ENCODE data around the gene LBX1.
"Not testable (repeated sequence)": the region's sequence is repeated elsewhere in the genome, so short reads cannot be mapped to it uniquely, and the experiment has no call there.

LBX1 gene

DNA sequence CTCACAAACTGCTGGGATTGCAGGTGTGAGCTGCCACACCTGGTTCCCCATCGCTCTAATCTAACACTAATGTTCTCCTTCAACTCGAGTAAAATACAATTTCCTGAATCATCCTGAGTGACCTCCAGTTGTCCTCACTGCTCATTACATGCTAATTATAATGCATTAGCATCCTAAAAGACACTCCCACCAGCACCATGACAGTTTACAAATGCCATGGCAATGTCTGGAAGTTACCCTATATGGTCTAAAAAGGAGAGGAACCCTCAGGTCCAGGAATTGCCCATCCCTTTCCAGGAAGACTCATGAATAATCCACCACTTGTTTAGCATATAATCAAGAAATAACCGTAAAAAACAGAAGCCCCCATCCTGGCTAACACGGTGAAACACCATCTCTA lies 26.6 kb downstream of the LBX1 start:
- not testable (repeated sequence) for DNase-seq

DNA sequence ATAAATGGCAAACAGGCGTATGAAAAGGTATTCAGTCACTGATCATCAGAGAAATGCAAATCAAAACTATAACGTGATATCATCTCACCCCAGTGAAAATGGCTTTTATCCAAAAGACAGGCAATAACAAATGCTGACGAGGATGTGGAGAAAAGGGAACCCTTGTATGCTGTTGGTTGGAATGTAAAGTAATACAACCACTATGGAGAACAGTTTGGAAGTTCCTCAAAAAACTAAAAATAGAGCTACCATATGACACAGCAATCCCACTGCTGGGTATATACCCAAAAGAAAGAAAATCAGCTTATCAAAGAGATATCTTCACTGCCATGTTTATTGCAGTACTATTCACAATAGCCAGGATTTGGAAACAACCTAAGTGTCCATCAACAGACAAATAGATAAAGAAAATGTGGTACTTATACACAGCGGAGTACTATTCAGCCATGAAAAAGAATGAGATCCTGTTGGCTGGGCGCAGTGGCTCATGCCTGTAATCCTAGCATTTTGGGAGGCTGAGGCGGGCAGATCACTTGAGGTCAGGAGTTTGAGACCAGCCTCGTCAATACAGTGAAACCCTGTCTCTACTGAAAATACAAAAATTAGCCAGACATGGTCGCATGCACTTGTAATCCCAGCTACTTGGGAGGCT lies 30.8 kb downstream of the LBX1 start:
- not testable (repeated sequence) for DNase-seq

DNA sequence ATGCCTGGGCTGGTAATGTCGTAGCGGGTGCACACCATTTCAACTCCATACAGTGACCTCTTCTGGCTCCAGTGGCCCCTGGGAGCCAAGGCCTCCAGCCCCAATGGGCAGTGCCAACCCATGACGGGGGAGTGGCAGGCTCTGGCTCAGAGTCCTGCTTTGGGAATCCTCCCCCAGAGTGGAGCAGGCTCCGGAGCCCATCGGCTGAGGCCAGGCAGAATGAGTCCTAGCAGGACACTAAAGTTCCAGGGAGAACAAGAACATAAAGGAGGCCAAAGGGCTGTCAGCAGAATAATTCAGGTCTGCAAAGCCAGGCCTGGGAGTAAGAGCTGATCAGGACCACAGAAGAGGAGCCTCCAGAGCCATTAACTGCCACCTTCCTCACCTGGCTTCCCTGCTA lies 33.3 kb downstream of the LBX1 start:
- DNase-seq, result no peak

DNA sequence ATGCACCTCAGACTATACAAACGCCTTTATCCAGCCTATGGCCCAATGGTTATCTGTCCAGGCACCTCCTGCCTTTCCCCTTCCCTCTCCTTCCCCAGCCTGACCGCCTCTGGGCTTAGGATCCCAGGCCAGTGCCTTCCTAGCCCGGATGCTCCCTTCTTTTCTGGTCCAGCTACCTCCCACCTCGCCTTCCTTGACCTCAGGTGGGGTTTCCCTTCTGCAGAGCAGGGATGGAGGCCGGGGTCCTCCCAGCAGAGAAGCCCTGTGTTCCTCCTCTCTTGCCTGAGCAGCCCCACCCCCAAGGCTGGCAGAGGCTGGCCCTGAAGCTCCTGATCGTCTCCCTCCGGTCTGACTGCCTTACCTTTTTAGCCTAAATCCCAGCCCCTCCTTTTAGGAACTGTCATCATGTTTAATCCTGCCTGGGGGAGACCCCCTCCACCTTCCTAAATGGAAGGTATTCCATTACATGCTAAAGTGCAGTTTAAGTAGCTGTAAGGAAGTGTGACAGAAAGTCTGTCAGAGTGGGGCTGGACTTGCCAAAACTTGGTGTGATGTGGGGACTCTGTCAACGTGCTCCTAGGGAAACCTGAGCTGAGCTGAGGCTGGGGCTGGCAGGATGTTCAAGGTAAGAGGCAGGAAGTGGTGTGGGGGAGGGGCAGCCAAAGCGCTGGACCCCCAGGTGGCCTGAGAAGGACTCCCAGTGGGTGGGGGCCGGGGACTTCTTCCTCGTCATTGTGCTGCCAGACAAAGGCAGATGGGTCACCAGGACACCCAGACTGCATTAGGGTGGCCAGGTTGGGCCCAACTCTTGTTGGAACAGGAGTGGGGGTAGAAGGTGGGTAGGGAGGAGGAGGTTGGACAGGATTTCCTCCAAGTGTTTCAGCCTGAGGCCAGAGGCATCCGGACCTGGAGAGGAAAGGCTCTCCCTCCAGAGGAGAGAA lies 39.5 kb downstream of the LBX1 start:
- no peak for DNase-seq

DNA sequence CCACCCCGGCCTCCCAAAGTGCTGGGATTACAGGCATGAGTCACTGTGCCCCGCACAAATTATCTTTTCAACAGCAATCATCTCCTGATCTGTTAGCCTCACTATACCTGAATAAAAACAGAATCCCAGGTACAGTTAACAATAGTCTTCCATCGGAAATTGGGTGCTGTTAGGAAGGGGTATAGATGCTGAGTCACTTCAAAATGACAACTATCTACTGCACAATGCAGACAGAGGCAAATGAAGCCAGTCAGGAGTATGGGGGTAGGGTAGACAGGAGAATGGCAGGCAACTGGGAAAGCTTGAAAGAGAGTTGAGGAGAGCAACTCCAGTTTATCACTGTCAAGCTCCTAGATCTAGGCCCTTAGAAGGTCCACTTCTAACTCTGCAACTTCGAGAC lies 40.3 kb downstream of the LBX1 start:
- no peak for DNase-seq

DNA sequence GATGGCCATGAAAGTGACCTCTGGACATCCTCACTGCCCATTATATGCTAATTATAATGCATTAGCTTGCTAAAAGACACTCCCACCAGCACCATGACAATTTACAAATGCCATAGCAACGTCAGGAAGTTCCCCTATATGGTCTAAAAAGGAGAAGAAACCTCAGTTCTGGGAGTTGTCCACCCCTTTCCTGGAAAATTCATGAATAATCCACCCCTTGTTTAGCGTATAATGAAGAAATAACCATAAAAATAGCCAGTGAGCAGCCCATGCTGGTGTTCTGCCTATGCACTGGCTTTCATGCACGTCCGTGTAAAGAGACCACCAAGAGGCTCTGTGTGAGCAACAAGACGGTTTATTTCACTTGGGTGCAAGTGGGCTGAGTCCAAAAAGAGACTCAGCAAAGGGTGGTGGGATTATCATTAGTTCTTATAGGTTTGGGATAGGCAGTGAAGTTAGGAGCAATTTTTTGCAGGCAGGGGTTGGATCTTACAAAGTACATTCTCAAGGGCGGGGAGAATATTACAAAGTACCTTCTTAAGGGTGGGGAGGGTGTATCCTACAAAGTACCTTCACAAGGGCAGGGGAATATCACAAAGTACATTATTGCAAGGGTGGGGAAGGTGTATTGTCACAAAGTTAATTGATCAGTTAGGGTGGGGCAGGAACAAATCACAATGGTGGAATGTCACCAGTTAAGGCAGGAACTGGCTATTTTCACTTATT lies 45.6 kb downstream of the LBX1 start:
- DNase-seq, result no peak

DNA sequence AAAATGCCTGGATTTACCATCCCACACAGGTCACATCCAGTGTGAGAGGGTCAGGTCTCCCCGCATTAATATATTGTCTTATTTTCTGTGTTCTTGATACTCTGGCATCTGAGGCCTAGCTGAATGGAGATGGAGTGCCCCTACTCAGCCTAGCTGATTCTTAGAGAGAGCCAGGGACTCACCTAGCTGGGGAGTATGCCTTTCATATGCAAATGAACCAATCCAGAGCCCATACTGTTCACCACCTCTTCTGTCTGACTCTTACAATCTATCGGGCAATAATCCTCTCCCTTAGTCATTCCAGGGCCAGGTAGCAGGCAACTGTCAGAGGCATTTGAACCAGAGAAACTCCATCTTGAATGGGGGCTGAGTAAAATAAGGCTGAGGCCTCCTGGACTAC lies 46.3 kb downstream of the LBX1 start:
- DNase-seq, result no peak
